PC-3 (cell line): ENCODE measurements around the gene RTCB. TPM values are rescaled to one million over a fixed set of nuclear protein-coding genes. Genes with fewer than 3 reads are reported as not detected.

Experiments
- ATAC-seq: fragments of 200-7000 bp; cut with Tn5 transposase; 2 replicates; pipeline ENCODE4 v1.9.1; 2020; ENCODE audit warnings: mild to moderate bottlenecking, moderate library complexity
- BruUV-seq: library from RNA; stranded (reverse); fragments of 400-500 nt; replicated peaks from 2 replicates; lab custom pipeline; 2021; lab: Mats Ljungman, UMichigan
- CTCF ChIA-PET: fragments of 300-600 bp; sonication (Branson Sonifier 250); formaldehyde crosslinking; loops from one replicate; lab custom pipeline; 2022; ENCODE audit warnings: antibody characterized with exemption; lab: Charles Lee
- POLR2A ChIA-PET: fragments of 300-600 bp; sonication (Branson Sonifier 250); formaldehyde crosslinking; loops from one replicate; lab custom pipeline; 2022; ENCODE audit warnings: antibody characterized with exemption; ENCODE audit not compliant: unreplicated experiment; lab: Charles Lee
- DNase-seq: peaks from one replicate; pipeline ENCODE4 v3.0.0-alpha.2; 2015
- H2AFZ ChIP-seq: fragments of 300-600 bp; sonication (generic); 2 replicates; pipeline ENCODE4 v1.6.0; 2016; ENCODE audit warnings: antibody characterized with exemption, low read length
- H3F3A ChIP-seq: fragments of 300-600 bp; sonication (generic); one replicate; pipeline ENCODE4 v1.6.0; 2017; ENCODE audit warnings: antibody characterized with exemption, low read length, control low read depth, mild to moderate bottlenecking; ENCODE audit not compliant: unreplicated experiment
- H3K27ac ChIP-seq: fragments of 300-600 bp; sonication (generic); 2 replicates; pipeline ENCODE4 v1.5.1; 2016; ENCODE audit warnings: mild to moderate bottlenecking, low read length
- H3K27me3 ChIP-seq: fragments of 300-600 bp; sonication (generic); 2 replicates; pipeline ENCODE4 v1.6.1; 2016; ENCODE audit warnings: low read length, mixed read lengths
- H3K36me3 ChIP-seq: fragments of 300-600 bp; sonication (generic); 2 replicates; pipeline ENCODE4 v1.6.1; 2016; ENCODE audit warnings: low read depth, mixed run types, low read length, mixed read lengths
- H3K4me1 ChIP-seq: fragments of 300-600 bp; sonication (generic); 2 replicates; pipeline ENCODE4 v1.5.1; 2016; ENCODE audit warnings: low read length; ENCODE audit not compliant: insufficient read depth
- H3K4me2 ChIP-seq: fragments of 300-600 bp; sonication (generic); 2 replicates; pipeline ENCODE4 v1.6.0; 2016; ENCODE audit warnings: low read length
- H3K4me3 ChIP-seq: fragments of 300-600 bp; sonication (generic); 2 replicates; pipeline ENCODE4 v1.5.1; 2016; ENCODE audit warnings: mild to moderate bottlenecking, low read length, mixed read lengths
- H3K79me2 ChIP-seq: fragments of 300-600 bp; sonication (generic); 2 replicates; pipeline ENCODE4 v1.6.1; 2017; ENCODE audit warnings: low read length, mixed read lengths
- H3K9ac ChIP-seq: fragments of 300-600 bp; sonication (generic); 2 replicates; pipeline ENCODE4 v1.6.0; 2016; ENCODE audit warnings: mild to moderate bottlenecking, low read length
- H3K9me2 ChIP-seq: fragments of 300-600 bp; sonication (generic); replicated peaks from 2 replicates; pipeline ENCODE4 v1.6.1; 2016; ENCODE audit warnings: mixed run types, low read length, mixed read lengths
- H3K9me3 ChIP-seq: fragments of 300-600 bp; sonication (generic); 2 replicates; pipeline ENCODE4 v1.6.1; 2016; ENCODE audit warnings: low read length, mixed read lengths
- H4K20me1 ChIP-seq: fragments of 300-600 bp; sonication (generic); 2 replicates; pipeline ENCODE4 v1.6.1; 2016; ENCODE audit warnings: low read length, mixed read lengths
- CTCF ChIP-seq: fragments of 300-600 bp; sonication (generic); conservative IDR thresholded peaks from 2 replicates; pipeline ENCODE4 v1.5.1; 2017; ENCODE audit warnings: antibody characterized with exemption, low read depth, mild to moderate bottlenecking, low read length
- EZH2 ChIP-seq: fragments of 300-600 bp; sonication (generic); IDR thresholded peaks from one replicate; pipeline ENCODE4 v1.6.1; 2017; ENCODE audit warnings: antibody characterized with exemption, mild to moderate bottlenecking, low read length; ENCODE audit not compliant: unreplicated experiment
- EZH2phosphoT487 ChIP-seq: fragments of 300-600 bp; sonication (generic); IDR thresholded peaks from 2 replicates; pipeline ENCODE4 v1.6.1; 2018; ENCODE audit warnings: mild to moderate bottlenecking, antibody characterized with exemption, low read length, borderline replicate concordance
- intact Hi-C: fragments of 100-400 bp; cut with micrococcal nuclease; formaldehyde crosslinking; loops from 2 replicates; pipeline ENCODE4 v1.9.0; 2023
- total RNA-seq: library from RNA; depleted of rRNA; stranded (reverse); fragments of >200 nt; gene quantifications from 2 replicates; pipeline ENCODE4 v1.2.3, GENCODE V29; 2014

The RTCB gene
- total RNA-seq, 1 experiment from 2014 or later, result 146 TPM

GRCh38 chr22:32407936-32408335, 4.1 kb downstream of the RTCB start:
- ATAC-seq (no peak), DNase-seq (no peak)
- Histone ChIP-seq H3K79me2 (peaks cover 37% of the 10 kb centered on the region), H3K4me2 (no peak overlapping the region), H3K27ac (no peak overlapping the region), H4K20me1 (peaks cover 9% of the 10 kb centered on the region; the same call in 1 of the 2 replicates), H2AFZ (no peak overlapping the region), H3K4me3 (no peak overlapping the region), H3K27me3 (no peaks in the 10 kb centered on the region), H3F3A (no peaks in the 10 kb centered on the region), H3K36me3 (peaks cover 32% of the 10 kb centered on the region; the same call in 1 of the 2 replicates), H3K9me3 (no peaks in the 10 kb centered on the region), H3K9me2 (no peaks in the 10 kb centered on the region), H3K4me1 (peaks cover 16% of the 10 kb centered on the region), H3K9ac (no peak overlapping the region)
- TF ChIP-seq EZH2phosphoT487 (no peak), EZH2 (no peak)
- intact Hi-C loops, result no loop called here
- BruUV-seq, result no TSS peak
- POLR2A ChIA-PET, result no interaction called here
- CTCF ChIA-PET, result no interaction called here

- peaks cover 12% of the 10 kb centered on the region for H3K4me1 ChIP-seq
- H3K4me2 ChIP-seq, result no peak overlapping the region
- H3K4me3 ChIP-seq, result no peak overlapping the region
- no peaks in the 10 kb centered on the region for H3K27me3 ChIP-seq
- H3F3A ChIP-seq, result no peaks in the 10 kb centered on the region
- H3K9me2 ChIP-seq, result no peaks in the 10 kb centered on the region
- no peak overlapping the region for H3K9ac ChIP-seq
- no peak for ATAC-seq
- H4K20me1 ChIP-seq, result peaks cover 9% of the 10 kb centered on the region; the same call in 1 of the 2 replicates
- intact Hi-C loops, result no loop called here
- no peak overlapping the region for H3K27ac ChIP-seq
- no TSS peak for BruUV-seq
- ChIA-PET CTCF (no interaction called here), POLR2A (no interaction called here)
- peaks cover 32% of the 10 kb centered on the region; the same call in 1 of the 2 replicates for H3K36me3 ChIP-seq
- DNase-seq, result no peak
- peaks cover 37% of the 10 kb centered on the region for H3K79me2 ChIP-seq
- no peak overlapping the region for H2AFZ ChIP-seq
- H3K9me3 ChIP-seq, result no peaks in the 10 kb centered on the region
- TF ChIP-seq CTCF (no peak), EZH2phosphoT487 (no peak)
These were observed 4.7 kb downstream of the RTCB start for GRCh38 chr22:32407312-32407711.

- Histone ChIP-seq H3K9me3 (no peaks in the 10 kb centered on the region), H3K4me1 (no peaks in the 10 kb centered on the region), H3F3A (no peaks in the 10 kb centered on the region), H3K9me2 (no peaks in the 10 kb centered on the region), H3K27me3 (no peaks in the 10 kb centered on the region), H3K4me2 (no peak overlapping the region), H4K20me1 (no peaks in the 10 kb centered on the region), H3K79me2 (peaks cover 6% of the 10 kb centered on the region; the same call in 1 of the 2 replicates), H2AFZ (no peak overlapping the region), H3K27ac (no peak overlapping the region), H3K4me3 (no peak overlapping the region), H3K36me3 (peaks cover 48% of the 10 kb centered on the region), H3K9ac (no peak overlapping the region)
- no peak for DNase-seq
- TF ChIP-seq EZH2 (no peak), CTCF (no peak), EZH2phosphoT487 (no peak)
- ATAC-seq, result no peak
- CTCF ChIA-PET, result no interaction called here
- BruUV-seq, result no TSS peak
- intact Hi-C loops, result no loop called here
- POLR2A ChIA-PET, result interaction anchor here (0.6 kb wide), 1 partner anchor 19 kb away, joined by 5 read pairs; no protein-coding TSS in a partner anchor
These were observed 8.0 kb downstream of the RTCB start for GRCh38 chr22:32404021-32404420.
